Stimulated activated naive CD4-positive, alpha-beta T cell (primary cell): ENCODE measurements around the gene CYTL1.
A peak's percentile ranks its signal among the peaks of the same experiment; 100 is the strongest.
"Not testable (repeated sequence)": the region's sequence is repeated elsewhere in the genome, so short reads cannot be mapped to it uniquely, and the experiment has no call there.

Experiments used
- DNase-seq, 6 experiments: peaks; one replicate each; lab custom pipeline; 2025; lab: John Stamatoyannopoulos, UW

CYTL1 gene

GRCh38 chr4:4996935-4997334 lies 22.3 kb downstream of the CYTL1 start:
- DNase-seq: not testable (repeated sequence)

GRCh38 chr4:4995908-4996265 lies 23.4 kb downstream of the CYTL1 start:
- no peak for DNase-seq

- peak in 1 of 6 experiments; percentile 4 for DNase-seq
Measured at GRCh38 chr4:4995103-4995907, 24.0 kb downstream of the CYTL1 start.

GRCh38 chr4:4994312-4995097 lies 24.8 kb downstream of the CYTL1 start:
- no peak for DNase-seq

GRCh38 chr4:4992833-4993232 lies 26.4 kb downstream of the CYTL1 start:
- DNase-seq: no peak

GRCh38 chr4:4991541-4992099 lies 27.6 kb downstream of the CYTL1 start:
- DNase-seq: no peak

GRCh38 chr4:4990857-4991540 lies 28.3 kb downstream of the CYTL1 start:
- DNase-seq: no peak

- no peak for DNase-seq
Measured at GRCh38 chr4:4990329-4990728, 28.9 kb downstream of the CYTL1 start.

GRCh38 chr4:4989083-4989622 lies 30.1 kb downstream of the CYTL1 start:
- DNase-seq: no peak

GRCh38 chr4:4987656-4988055 lies 31.6 kb downstream of the CYTL1 start:
- DNase-seq: no peak

GRCh38 chr4:4986841-4987240 lies 32.4 kb downstream of the CYTL1 start:
- DNase-seq: no peak

- no peak for DNase-seq
Measured at GRCh38 chr4:4985844-4986243, 33.4 kb downstream of the CYTL1 start.

- DNase-seq: no peak
Measured at GRCh38 chr4:4985036-4985435, 34.2 kb downstream of the CYTL1 start.

GRCh38 chr4:4984186-4984585 lies 35.1 kb downstream of the CYTL1 start:
- DNase-seq: no peak

GRCh38 chr4:4981827-4982226 lies 37.4 kb downstream of the CYTL1 start:
- no peak for DNase-seq

GRCh38 chr4:4981427-4981826 lies 37.8 kb downstream of the CYTL1 start:
- DNase-seq: no peak

GRCh38 chr4:4980621-4981230 lies 38.5 kb downstream of the CYTL1 start:
- no peak for DNase-seq

GRCh38 chr4:4979971-4980370 lies 39.3 kb downstream of the CYTL1 start:
- DNase-seq: no peak

- DNase-seq: no peak
Measured at GRCh38 chr4:4974727-4975126, 44.5 kb downstream of the CYTL1 start.

- DNase-seq: no peak
Measured at GRCh38 chr4:4971796-4972195, 47.5 kb downstream of the CYTL1 start.

- no peak for DNase-seq
Measured at GRCh38 chr4:4969298-4969697, 50.0 kb downstream of the CYTL1 start.
